Measurements from ENCODE around the gene CDH11. TPM values are rescaled to one million over a fixed set of nuclear protein-coding genes. Genes with fewer than 3 reads are reported as not detected.

CDH11 gene
- total and polyA plus RNA-seq, 4 donors, result 0.72 to 5.3 (median 1.9) TPM

DNA sequence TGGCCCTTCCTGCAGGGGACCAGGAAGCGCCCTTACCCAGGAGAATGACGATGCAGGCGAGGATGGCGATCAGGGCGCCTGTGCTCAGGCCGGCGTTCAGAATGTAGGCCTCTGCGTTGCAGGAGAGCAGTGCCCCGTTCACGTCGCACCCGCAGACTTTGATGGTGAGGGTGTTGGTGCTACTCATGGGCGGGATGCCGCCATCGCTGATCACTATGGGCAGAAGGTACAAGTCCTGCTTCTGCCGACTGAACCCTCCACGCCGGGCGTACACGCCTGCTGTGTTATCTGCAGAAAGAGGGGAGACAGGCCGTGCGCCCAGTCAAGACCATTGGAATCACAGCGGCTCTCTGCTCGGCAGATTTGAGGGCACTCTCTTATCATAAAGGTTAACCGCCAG is 171.1 kb downstream of the CDH11 start (continued):
- TF ChIP-seq FOXA1 (IDR thresholded peaks at IDR 0.05), result no peak

DNA sequence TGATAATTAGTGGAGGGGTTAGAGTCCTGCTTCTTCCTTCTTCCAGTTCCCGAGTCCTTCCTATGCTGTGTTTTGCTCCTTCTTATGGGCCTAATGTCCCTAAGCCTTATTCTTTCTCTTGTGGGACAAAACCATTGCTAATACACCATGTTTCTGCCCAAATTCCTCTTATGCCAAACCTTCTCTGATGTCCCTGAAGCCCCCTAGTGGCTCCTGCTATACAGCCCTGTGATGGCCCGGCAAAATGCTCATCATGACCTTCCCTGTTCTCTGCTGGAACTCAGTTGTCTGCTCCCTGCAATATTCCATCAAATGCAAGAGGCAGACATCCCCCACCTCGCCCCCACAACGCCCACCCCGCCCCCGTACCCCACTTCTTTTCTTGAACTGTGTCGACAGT is 171.6 kb downstream of the CDH11 start:
- no peak for TF ChIP-seq JUND (IDR thresholded peaks at IDR 0.05)
- no peak for TF ChIP-seq RAD21 (IDR thresholded peaks at IDR 0.05)
- TF ChIP-seq NR2F2 (IDR thresholded peaks at IDR 0.05), result no peak
- TF ChIP-seq, protein P1, sequence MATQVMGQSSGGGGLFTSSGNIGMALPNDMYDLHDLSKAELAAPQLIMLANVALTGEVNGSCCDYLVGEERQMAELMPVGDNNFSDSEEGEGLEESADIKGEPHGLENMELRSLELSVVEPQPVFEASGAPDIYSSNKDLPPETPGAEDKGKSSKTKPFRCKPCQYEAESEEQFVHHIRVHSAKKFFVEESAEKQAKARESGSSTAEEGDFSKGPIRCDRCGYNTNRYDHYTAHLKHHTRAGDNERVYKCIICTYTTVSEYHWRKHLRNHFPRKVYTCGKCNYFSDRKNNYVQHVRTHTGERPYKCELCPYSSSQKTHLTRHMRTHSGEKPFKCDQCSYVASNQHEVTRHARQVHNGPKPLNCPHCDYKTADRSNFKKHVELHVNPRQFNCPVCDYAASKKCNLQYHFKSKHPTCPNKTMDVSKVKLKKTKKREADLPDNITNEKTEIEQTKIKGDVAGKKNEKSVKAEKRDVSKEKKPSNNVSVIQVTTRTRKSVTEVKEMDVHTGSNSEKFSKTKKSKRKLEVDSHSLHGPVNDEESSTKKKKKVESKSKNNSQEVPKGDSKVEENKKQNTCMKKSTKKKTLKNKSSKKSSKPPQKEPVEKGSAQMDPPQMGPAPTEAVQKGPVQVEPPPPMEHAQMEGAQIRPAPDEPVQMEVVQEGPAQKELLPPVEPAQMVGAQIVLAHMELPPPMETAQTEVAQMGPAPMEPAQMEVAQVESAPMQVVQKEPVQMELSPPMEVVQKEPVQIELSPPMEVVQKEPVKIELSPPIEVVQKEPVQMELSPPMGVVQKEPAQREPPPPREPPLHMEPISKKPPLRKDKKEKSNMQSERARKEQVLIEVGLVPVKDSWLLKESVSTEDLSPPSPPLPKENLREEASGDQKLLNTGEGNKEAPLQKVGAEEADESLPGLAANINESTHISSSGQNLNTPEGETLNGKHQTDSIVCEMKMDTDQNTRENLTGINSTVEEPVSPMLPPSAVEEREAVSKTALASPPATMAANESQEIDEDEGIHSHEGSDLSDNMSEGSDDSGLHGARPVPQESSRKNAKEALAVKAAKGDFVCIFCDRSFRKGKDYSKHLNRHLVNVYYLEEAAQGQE (IDR thresholded peaks at IDR 0.05), result no peak
- TF ChIP-seq FOXA2 (IDR thresholded peaks at IDR 0.05), result no peak
- TF ChIP-seq, protein P2, sequence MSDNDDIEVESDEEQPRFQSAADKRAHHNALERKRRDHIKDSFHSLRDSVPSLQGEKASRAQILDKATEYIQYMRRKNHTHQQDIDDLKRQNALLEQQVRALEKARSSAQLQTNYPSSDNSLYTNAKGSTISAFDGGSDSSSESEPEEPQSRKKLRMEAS (IDR thresholded peaks at IDR 0.05), result no peak
- TF ChIP-seq HNF4A (conservative IDR thresholded peaks at IDR 0.05), result no peak
- TF ChIP-seq HNF4G (IDR thresholded peaks at IDR 0.05), result no peak
- no peak for TF ChIP-seq YY1 (IDR thresholded peaks at IDR 0.05)
- TF ChIP-seq, protein P3, sequence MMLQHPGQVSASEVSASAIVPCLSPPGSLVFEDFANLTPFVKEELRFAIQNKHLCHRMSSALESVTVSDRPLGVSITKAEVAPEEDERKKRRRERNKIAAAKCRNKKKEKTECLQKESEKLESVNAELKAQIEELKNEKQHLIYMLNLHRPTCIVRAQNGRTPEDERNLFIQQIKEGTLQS (IDR thresholded peaks at IDR 0.05), result no peak
- TF ChIP-seq RXRA (IDR thresholded peaks at IDR 0.05), result no peak
- no peak for TF ChIP-seq SP1 (IDR thresholded peaks at IDR 0.05)
- TF ChIP-seq EGR1 (IDR thresholded peaks at IDR 0.05; ENCODE audit: low read depth in 2 of 2), result no peak
- no peak for TF ChIP-seq GABPA (IDR thresholded peaks at IDR 0.05 in 1 of 2, conservative IDR thresholded peaks at IDR 0.05 in 1 of 2)
- TF ChIP-seq TAF1 (conservative IDR thresholded peaks at IDR 0.05), result no peak
- TF ChIP-seq FOXA1 (IDR thresholded peaks at IDR 0.05), result no peak
- TF ChIP-seq, protein P4, sequence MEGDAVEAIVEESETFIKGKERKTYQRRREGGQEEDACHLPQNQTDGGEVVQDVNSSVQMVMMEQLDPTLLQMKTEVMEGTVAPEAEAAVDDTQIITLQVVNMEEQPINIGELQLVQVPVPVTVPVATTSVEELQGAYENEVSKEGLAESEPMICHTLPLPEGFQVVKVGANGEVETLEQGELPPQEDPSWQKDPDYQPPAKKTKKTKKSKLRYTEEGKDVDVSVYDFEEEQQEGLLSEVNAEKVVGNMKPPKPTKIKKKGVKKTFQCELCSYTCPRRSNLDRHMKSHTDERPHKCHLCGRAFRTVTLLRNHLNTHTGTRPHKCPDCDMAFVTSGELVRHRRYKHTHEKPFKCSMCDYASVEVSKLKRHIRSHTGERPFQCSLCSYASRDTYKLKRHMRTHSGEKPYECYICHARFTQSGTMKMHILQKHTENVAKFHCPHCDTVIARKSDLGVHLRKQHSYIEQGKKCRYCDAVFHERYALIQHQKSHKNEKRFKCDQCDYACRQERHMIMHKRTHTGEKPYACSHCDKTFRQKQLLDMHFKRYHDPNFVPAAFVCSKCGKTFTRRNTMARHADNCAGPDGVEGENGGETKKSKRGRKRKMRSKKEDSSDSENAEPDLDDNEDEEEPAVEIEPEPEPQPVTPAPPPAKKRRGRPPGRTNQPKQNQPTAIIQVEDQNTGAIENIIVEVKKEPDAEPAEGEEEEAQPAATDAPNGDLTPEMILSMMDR (IDR thresholded peaks at IDR 0.05; ENCODE audit: low read depth, low read length, missing input control), result no peak
- TF ChIP-seq, protein P5, sequence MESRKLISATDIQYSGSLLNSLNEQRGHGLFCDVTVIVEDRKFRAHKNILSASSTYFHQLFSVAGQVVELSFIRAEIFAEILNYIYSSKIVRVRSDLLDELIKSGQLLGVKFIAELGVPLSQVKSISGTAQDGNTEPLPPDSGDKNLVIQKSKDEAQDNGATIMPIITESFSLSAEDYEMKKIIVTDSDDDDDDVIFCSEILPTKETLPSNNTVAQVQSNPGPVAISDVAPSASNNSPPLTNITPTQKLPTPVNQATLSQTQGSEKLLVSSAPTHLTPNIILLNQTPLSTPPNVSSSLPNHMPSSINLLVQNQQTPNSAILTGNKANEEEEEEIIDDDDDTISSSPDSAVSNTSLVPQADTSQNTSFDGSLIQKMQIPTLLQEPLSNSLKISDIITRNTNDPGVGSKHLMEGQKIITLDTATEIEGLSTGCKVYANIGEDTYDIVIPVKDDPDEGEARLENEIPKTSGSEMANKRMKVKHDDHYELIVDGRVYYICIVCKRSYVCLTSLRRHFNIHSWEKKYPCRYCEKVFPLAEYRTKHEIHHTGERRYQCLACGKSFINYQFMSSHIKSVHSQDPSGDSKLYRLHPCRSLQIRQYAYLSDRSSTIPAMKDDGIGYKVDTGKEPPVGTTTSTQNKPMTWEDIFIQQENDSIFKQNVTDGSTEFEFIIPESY (IDR thresholded peaks at IDR 0.05), result no peak
- Histone ChIP-seq H3K27ac (ENCODE audit: low read depth in 1 of 2, low read length in 2 of 2) (no peak overlapping the region), H3K9ac (ENCODE audit: low read depth in 1 of 2, low read length in 2 of 2) (no peak overlapping the region), H3K4me1 (ENCODE audit: control insufficient read depth in 4 of 4, insufficient read depth in 4 of 4, low read length in 3 of 4) (no peaks in the 10 kb centered on the region), H3K4me3 (ENCODE audit: low read depth in 1 of 3, low read length in 3 of 3) (no peak overlapping the region), H3K9me3 (ENCODE audit: control insufficient read depth in 4 of 4, low read length in 3 of 4) (no peaks in the 10 kb centered on the region), H3K27me3 (ENCODE audit: control insufficient read depth in 4 of 4, insufficient read depth in 4 of 4, low read length in 3 of 4) (peaks cover 0 to 2% (median 0%) of the 10 kb centered on the region in 4 donors), H3K36me3 (ENCODE audit: control insufficient read depth in 4 of 4, insufficient read depth in 3 of 4, low read depth in 1 of 4, low read length in 3 of 4) (no peaks in the 10 kb centered on the region)
- WGBS, result 72% methylated on average over 7 of the region's 7 CpGs
- no peak for DNase-seq (ENCODE audit: low spot score)

Measured in liver (tissue), 9 donors.